Kidney (tissue), 14 donors: ENCODE data around the gene PTPRT. TPM values are rescaled to one million over a fixed set of nuclear protein-coding genes. Genes with fewer than 3 reads are reported as not detected.

Experiments
- DNase-seq, 5 donors: peaks; one replicate each; pipeline ENCODE4 v3.0.0-alpha.2; 2013 to 2020
- FAIRE-seq: peaks from 2 replicates; lab custom pipeline; 2012; peaks lifted over from hg19 to GRCh38; lab: Jason Lieb, UNC
- H3K27ac ChIP-seq, 2 donors: one replicate each; pipeline ENCODE4 v1.7.0; 2013; ENCODE audit warnings: low read depth in 2 of 2, low read length in 2 of 2, inconsistent platforms in 1 of 2
- H3K27me3 ChIP-seq: one replicate; pipeline ENCODE4 v1.7.1; 2013; ENCODE audit warnings: low read length, inconsistent platforms; ENCODE audit not compliant: control insufficient read depth, insufficient read depth
- H3K36me3 ChIP-seq, 3 donors: one replicate each; pipeline versions ENCODE4 v1.7.0 to v1.7.1; 2013; ENCODE audit warnings: low read length in 3 of 3, control low read depth in 1 of 3, inconsistent platforms in 1 of 3; ENCODE audit not compliant: insufficient read depth in 3 of 3, control insufficient read depth in 2 of 3
- H3K4me1 ChIP-seq, 3 donors: one replicate each; pipeline versions ENCODE4 v1.7.0 to v1.7.1; 2013; ENCODE audit warnings: low read length in 3 of 3, inconsistent platforms in 1 of 3, low read depth in 1 of 3; ENCODE audit not compliant: control insufficient read depth in 2 of 3, insufficient read depth in 2 of 3
- H3K4me3 ChIP-seq, 3 donors: one replicate each; pipeline versions ENCODE4 v1.7.0 to v1.8.1; 2013; ENCODE audit warnings: low read length in 3 of 3, control low read depth in 1 of 3, inconsistent platforms in 1 of 3
- H3K9ac ChIP-seq, 3 donors: one replicate each; pipeline versions ENCODE4 v1.7.0 to v1.7.1; 2013; ENCODE audit warnings: low read length in 3 of 3, control low read depth in 1 of 3, inconsistent platforms in 1 of 3
- H3K9me3 ChIP-seq, 3 donors: one replicate each; pipeline versions ENCODE4 v1.7.0 to v1.7.1; 2013; ENCODE audit warnings: low read length in 3 of 3, control low read depth in 1 of 3, inconsistent platforms in 1 of 3; ENCODE audit not compliant: control insufficient read depth in 2 of 3, insufficient read depth in 1 of 3
- CTCF ChIP-seq: IDR thresholded peaks from 3 replicates; pipeline ENCODE4 v1.5.1; 2012; ENCODE audit warnings: mild to moderate bottlenecking, moderate library complexity, borderline replicate concordance; ENCODE audit not compliant: insufficient read depth; ENCODE audit errors: extremely low read depth
- intact Hi-C: fragments of 100-400 bp; cut with DNase I; formaldehyde crosslinking; loops from one replicate; pipeline ENCODE4 v1.11.1; 2022
- polyA plus RNA-seq: library from polyadenylated mRNA; stranded (reverse); fragments of 350-450 nt; fragmentation: Illumina TruSeq; extraction: RNeasy Lipid Tissue Mini Kit (QIAGEN cat#74804); gene quantifications from one replicate; pipeline ENCODE4 v1.2.3, GENCODE V29; 2014; ENCODE audit warnings: low read depth, low replicate concordance; ENCODE audit not compliant: insufficient read depth
- total RNA-seq: library from RNA; stranded (reverse); fragmentation: NEBNext Ultra II Directional; extraction: Animal tissue kit (Norgen Biotek cat#: 25700); gene quantifications from one replicate; pipeline ENCODE4 v1.2.1, GENCODE V29; 2021
- donor health status: control.
- donor health status: control.
- donor health status: control.
- donor health status: control.
- donor health status: control.
- donor health status: DM: yes; HTN: yes; CAD: no.
- donor health status: Normal renal cell carcinoma (clear cell type).

PTPRT gene
- total and polyA plus RNA-seq, 2 donors from 2014 or later, result 0.60 TPM; not detected in 1

GRCh38 chr20:43007525-43007924, 182.2 kb downstream of the PTPRT start:
- intact Hi-C loops, result no loop called here
- H3K9ac ChIP-seq, result no peak overlapping the region
- no peak for TF ChIP-seq CTCF
- H3K4me1 ChIP-seq, result no peaks in the 10 kb centered on the region
- H3K36me3 ChIP-seq, result no peaks in the 10 kb centered on the region
- no peak for DNase-seq
- H3K9me3 ChIP-seq, result no peaks in the 10 kb centered on the region
- no peak overlapping the region for H3K4me3 ChIP-seq
- H3K27ac ChIP-seq, result no peak overlapping the region
- FAIRE-seq, result no peak
- H3K27me3 ChIP-seq, result no peaks in the 10 kb centered on the region

- no peaks in the 10 kb centered on the region for H3K4me1 ChIP-seq
These were observed 182.9 kb downstream of the PTPRT start for GRCh38 chr20:43006651-43007375.

GRCh38 chr20:43003318-43003944, 186.3 kb downstream of the PTPRT start:
- Histone ChIP-seq H3K27ac (no peak overlapping the region), H3K9ac (no peak overlapping the region), H3K36me3 (no peaks in the 10 kb centered on the region), H3K9me3 (no peaks in the 10 kb centered on the region), H3K4me3 (no peak overlapping the region), H3K27me3 (no peaks in the 10 kb centered on the region), H3K4me1 (no peaks in the 10 kb centered on the region)
- no peak for TF ChIP-seq CTCF
- no peak for FAIRE-seq
- DNase-seq, result no peak
- intact Hi-C loops, result no loop called here

More at GRCh38 chr20:43006651-43007375, 182.9 kb downstream of the PTPRT start:
- no peak overlapping the region for H3K4me3 ChIP-seq
- no peak for TF ChIP-seq CTCF
- H3K27me3 ChIP-seq, result no peaks in the 10 kb centered on the region
- no peaks in the 10 kb centered on the region for H3K36me3 ChIP-seq
- FAIRE-seq (no peak), DNase-seq (no peak)
- intact Hi-C loops, result no loop called here
- no peaks in the 10 kb centered on the region for H3K9me3 ChIP-seq
- no peak overlapping the region for H3K27ac ChIP-seq
- H3K9ac ChIP-seq, result no peak overlapping the region
